ENCODE results near the gene OR6J1. TPM values are rescaled to one million over a fixed set of nuclear protein-coding genes. Genes with fewer than 3 reads are reported as not detected.

Gene OR6J1
- total and polyA plus RNA-seq, 4 donors: not detected

DNA sequence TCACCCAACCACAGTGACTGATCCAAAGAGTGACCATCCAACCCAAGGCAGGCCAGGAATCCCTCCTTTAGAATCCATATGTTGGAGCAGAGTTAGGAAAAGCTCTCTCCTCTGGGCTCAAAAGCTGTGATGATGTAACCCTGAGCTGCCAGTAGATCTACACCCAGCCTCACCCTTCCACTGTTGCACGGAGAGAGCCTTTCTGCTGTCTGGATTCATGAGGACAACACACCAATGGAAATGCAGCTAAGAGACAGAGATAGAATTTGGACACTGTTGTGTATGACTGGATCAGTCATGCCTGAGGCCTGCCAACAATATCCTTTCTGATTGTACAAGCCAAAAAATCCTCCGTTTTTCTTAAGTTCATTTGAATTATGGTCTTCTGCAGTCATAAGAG lies 4.4 kb upstream of the OR6J1 start:
- H3K9ac ChIP-seq (ENCODE audit: low read depth in 1 of 2, low read length in 2 of 2): no peak overlapping the region
- DNase-seq (ENCODE audit: low spot score): no peak
- no peaks in the 10 kb centered on the region for H3K9me3 ChIP-seq (ENCODE audit: control insufficient read depth in 4 of 4, low read length in 3 of 4)
- 74% methylated on average over 2 of the region's 2 CpGs for WGBS
- H3K36me3 ChIP-seq (ENCODE audit: control insufficient read depth in 4 of 4, insufficient read depth in 3 of 4, low read depth in 1 of 4, low read length in 3 of 4): no peaks in the 10 kb centered on the region
- no peaks in the 10 kb centered on the region for H3K27me3 ChIP-seq (ENCODE audit: control insufficient read depth in 4 of 4, insufficient read depth in 4 of 4, low read length in 3 of 4)
- H3K4me1 ChIP-seq (ENCODE audit: control insufficient read depth in 4 of 4, insufficient read depth in 4 of 4, low read length in 3 of 4): no peaks in the 10 kb centered on the region
- H3K4me3 ChIP-seq (ENCODE audit: low read depth in 1 of 3, low read length in 3 of 3): no peak overlapping the region
- TF ChIP-seq FOXA2 (IDR thresholded peaks at IDR 0.05) (no peak), ZBTB33 (IDR thresholded peaks at IDR 0.05) (no peak), GABPA (IDR thresholded peaks at IDR 0.05 in 1 of 2, conservative IDR thresholded peaks at IDR 0.05 in 1 of 2) (no peak), MAX (IDR thresholded peaks at IDR 0.05) (no peak), EGR1 (IDR thresholded peaks at IDR 0.05; ENCODE audit: low read depth in 2 of 2) (no peak), ATF3 (IDR thresholded peaks at IDR 0.05) (no peak), YY1 (IDR thresholded peaks at IDR 0.05) (no peak), HNF4G (IDR thresholded peaks at IDR 0.05) (no peak), RXRA (IDR thresholded peaks at IDR 0.05) (no peak), NR2F2 (IDR thresholded peaks at IDR 0.05) (no peak), SP1 (IDR thresholded peaks at IDR 0.05) (no peak), RAD21 (IDR thresholded peaks at IDR 0.05) (no peak), TAF1 (conservative IDR thresholded peaks at IDR 0.05) (no peak), FOXA1 (IDR thresholded peaks at IDR 0.05) (no peak), HNF4A (conservative IDR thresholded peaks at IDR 0.05) (no peak), JUND (IDR thresholded peaks at IDR 0.05) (no peak)
- TF ChIP-seq, protein P1, sequence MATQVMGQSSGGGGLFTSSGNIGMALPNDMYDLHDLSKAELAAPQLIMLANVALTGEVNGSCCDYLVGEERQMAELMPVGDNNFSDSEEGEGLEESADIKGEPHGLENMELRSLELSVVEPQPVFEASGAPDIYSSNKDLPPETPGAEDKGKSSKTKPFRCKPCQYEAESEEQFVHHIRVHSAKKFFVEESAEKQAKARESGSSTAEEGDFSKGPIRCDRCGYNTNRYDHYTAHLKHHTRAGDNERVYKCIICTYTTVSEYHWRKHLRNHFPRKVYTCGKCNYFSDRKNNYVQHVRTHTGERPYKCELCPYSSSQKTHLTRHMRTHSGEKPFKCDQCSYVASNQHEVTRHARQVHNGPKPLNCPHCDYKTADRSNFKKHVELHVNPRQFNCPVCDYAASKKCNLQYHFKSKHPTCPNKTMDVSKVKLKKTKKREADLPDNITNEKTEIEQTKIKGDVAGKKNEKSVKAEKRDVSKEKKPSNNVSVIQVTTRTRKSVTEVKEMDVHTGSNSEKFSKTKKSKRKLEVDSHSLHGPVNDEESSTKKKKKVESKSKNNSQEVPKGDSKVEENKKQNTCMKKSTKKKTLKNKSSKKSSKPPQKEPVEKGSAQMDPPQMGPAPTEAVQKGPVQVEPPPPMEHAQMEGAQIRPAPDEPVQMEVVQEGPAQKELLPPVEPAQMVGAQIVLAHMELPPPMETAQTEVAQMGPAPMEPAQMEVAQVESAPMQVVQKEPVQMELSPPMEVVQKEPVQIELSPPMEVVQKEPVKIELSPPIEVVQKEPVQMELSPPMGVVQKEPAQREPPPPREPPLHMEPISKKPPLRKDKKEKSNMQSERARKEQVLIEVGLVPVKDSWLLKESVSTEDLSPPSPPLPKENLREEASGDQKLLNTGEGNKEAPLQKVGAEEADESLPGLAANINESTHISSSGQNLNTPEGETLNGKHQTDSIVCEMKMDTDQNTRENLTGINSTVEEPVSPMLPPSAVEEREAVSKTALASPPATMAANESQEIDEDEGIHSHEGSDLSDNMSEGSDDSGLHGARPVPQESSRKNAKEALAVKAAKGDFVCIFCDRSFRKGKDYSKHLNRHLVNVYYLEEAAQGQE (IDR thresholded peaks at IDR 0.05): no peak
- TF ChIP-seq, protein P2, sequence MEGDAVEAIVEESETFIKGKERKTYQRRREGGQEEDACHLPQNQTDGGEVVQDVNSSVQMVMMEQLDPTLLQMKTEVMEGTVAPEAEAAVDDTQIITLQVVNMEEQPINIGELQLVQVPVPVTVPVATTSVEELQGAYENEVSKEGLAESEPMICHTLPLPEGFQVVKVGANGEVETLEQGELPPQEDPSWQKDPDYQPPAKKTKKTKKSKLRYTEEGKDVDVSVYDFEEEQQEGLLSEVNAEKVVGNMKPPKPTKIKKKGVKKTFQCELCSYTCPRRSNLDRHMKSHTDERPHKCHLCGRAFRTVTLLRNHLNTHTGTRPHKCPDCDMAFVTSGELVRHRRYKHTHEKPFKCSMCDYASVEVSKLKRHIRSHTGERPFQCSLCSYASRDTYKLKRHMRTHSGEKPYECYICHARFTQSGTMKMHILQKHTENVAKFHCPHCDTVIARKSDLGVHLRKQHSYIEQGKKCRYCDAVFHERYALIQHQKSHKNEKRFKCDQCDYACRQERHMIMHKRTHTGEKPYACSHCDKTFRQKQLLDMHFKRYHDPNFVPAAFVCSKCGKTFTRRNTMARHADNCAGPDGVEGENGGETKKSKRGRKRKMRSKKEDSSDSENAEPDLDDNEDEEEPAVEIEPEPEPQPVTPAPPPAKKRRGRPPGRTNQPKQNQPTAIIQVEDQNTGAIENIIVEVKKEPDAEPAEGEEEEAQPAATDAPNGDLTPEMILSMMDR (IDR thresholded peaks at IDR 0.05; ENCODE audit: low read depth, low read length, missing input control): no peak
- no peak overlapping the region for H3K27ac ChIP-seq (ENCODE audit: low read depth in 1 of 2, low read length in 2 of 2)
